Stimulated activated CD8-positive, alpha-beta memory T cell treated with anti-CD3 and anti-CD28 coated beads, Interleukin-7, amount 100 ng/mL, for 4 hours (primary cell): Measurements from ENCODE around the gene SIT1.
"Not testable (repeated sequence)": the region's sequence is repeated elsewhere in the genome, so short reads cannot be mapped to it uniquely, and the experiment has no call there.

Experiments used
- DNase-seq, 2 donors: peaks; one replicate each; pipeline ENCODE4 v3.0.0-alpha.2; 2020; ENCODE audit warnings: low read depth in 2 of 2

SIT1 gene

DNA sequence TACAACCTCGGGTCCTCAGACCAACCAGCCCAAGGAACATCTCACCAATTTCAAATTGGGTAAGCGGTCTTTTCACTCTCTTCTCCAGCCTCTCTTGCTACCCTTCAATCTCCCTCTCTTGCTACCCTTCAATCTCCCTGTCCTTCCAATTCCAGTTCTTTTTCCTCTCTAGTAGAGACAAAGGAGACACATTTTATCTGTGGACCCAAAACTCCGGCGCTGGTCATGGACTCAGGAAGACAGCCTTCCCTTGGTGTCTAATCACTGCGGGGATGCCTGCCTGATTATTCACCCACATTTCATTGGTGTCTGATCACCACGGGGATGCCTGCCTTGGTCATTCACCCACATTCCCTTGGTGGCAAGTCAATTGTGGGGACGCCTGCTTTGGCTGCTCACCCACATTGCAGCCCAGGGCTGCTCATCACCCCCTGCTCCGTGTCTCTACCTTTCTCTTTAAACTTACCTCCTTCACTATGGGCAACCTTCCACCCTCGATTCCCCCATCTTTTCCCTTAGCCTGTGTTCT lies 13.2 kb downstream of the SIT1 start:
- not testable (repeated sequence) for DNase-seq

DNA sequence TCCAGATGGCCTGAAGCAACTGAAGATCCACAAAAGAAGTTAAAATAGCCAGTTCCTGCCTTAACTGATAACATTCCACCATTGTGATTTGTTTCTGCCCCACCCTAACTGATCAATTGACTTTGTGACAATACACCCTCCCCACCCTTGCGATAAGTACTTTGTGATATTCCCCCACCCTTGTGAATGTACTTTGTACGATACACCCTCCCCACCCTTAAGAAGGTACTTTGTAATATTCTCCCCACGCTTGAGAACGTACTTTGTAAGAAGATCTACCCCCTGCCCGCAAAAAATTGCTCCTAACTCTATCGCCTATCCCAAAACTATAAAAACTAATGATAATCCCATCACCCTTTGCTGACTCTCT lies 13.9 kb downstream of the SIT1 start:
- not testable (repeated sequence) for DNase-seq

DNA sequence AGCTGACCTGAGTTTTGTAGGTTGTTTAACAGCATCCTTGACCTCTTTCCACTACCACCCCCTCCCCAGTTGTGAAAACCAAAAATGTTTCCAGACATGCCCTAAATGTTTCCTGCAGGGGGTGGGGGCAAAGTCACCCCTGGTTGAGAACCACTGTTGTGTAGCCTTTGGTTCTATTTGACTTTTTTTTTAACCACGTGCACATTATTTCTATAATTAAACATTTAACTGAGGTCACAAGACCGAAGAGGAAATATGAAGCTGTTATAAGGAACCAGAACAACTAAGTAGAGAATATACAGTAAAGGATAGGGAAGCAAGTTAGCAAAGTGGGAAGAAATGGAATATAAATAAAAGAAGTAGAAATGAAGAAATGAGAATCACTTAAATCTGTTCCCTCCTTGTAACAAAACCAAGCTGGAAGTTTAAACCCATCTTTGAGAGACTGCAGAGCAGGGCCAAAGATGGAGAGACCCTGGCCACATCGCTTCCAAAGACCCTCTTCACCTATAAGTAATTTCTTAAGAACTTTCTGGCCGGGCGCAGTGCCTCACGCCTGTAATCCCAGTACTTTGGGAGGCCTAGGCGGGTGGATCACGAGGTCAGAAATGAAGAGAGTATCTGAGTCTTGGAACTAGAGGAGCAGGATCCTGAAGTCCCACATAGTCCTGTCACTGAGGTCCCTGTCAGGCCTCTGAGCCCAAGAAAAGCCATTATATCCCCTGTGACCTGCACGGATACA lies 14.4 kb downstream of the SIT1 start:
- no peak for DNase-seq

DNA sequence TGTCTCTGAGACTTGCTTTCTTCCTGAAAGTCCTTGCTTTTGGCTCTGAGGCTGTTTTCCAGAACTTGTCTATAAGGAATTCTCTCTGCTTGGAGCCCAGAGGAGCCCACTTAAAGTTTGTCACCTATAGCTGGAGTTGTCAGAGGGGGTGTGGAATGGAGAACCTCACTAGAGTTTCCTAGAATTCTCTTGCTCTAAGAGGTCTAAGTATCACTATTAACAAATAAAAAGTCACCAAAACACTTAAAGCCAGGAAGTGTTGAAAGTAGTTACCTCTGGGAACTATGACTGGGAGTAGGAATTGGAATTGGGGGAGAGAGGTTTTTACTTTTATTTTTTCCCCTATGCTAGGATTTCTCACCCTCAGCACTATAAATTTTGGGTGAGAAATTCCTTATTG lies 15.0 kb downstream of the SIT1 start:
- DNase-seq = no peak

DNA sequence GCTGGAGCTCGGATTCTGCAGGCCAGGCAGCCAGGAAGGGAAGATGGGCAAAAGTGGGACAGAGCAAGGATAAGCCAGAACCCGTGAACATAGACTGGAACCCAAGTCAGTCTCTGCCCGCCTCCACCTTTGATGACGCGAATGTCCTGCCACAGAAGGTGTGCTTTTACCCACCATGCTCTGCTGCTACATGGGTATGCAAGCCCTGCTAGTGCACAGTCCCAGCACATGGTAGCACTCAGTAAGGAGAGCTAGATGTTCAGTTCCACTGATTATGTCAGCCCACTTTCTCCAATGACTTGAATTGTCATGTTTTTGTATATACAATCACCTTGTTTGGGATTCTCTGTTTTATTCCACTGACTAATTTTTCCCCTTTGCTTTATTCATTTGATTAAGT lies 21.1 kb downstream of the SIT1 start:
- DNase-seq = no peak

DNA sequence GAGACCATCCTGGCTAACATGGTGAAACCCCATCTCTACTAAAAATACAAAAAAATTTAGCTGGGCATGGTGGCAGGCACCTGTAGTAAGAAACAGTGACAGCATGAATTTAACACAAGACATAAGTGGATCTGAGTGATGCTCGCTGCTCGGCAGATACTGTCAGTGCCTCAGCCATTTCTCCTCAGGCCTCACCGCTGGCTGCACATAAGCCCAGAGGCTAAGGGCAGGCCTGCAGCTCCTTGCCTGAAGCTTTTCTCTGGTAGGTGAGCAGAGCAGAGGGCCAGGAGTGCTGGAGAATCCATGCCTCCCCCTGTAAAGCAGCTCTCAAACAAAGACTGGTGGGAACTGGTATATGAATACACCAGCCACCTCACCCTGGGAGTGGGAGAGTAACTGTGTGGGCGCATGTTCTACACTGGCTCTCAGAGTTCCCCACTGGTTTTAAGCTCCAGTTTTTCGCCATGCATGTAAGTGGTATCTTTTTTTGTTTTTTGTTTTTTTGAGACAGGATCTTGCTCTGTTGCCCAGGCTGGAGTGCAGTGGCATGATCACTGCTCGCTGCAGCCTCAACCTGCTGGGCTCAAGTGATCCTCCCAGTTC lies 22.2 kb downstream of the SIT1 start:
- DNase-seq = no peak

DNA sequence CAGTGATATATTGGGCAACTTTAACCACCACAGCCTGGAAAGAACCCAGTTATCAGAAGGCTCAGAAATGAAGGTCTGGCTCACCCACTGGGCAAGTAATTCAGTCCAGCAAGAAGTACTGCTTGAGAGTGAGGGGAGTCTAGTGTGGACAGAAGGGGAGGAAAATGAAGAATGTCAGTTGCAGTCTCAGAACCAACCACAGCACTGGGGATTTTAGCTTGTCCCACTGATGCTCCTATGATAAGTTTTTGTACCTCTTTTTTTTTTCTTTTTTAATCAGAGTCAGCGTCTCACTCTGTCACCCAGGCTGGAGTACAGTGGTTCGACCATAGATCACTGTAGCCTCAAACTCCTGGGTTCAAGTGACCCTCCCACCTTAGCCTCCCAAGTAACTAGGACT lies 23.2 kb downstream of the SIT1 start:
- no peak for DNase-seq

DNA sequence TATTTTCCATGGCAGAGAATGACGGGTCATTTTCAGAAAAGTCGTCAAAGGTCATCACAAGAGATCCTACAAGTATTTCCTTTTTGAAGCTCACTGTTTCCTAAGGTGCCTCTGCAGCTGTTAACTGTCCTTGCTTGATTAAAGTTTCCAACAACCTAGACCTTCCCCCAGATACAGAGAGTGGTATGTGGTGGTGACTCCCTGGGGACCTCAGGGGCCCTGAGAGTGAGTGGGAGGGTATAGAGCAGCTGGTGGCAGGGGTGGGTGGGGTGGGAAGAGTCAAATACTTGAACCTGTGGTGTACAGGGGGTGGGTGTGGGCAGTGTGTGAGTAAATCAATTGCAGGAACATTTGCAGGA lies 31.0 kb downstream of the SIT1 start:
- DNase-seq = peak in 1 of 2 donors; percentile 45

DNA sequence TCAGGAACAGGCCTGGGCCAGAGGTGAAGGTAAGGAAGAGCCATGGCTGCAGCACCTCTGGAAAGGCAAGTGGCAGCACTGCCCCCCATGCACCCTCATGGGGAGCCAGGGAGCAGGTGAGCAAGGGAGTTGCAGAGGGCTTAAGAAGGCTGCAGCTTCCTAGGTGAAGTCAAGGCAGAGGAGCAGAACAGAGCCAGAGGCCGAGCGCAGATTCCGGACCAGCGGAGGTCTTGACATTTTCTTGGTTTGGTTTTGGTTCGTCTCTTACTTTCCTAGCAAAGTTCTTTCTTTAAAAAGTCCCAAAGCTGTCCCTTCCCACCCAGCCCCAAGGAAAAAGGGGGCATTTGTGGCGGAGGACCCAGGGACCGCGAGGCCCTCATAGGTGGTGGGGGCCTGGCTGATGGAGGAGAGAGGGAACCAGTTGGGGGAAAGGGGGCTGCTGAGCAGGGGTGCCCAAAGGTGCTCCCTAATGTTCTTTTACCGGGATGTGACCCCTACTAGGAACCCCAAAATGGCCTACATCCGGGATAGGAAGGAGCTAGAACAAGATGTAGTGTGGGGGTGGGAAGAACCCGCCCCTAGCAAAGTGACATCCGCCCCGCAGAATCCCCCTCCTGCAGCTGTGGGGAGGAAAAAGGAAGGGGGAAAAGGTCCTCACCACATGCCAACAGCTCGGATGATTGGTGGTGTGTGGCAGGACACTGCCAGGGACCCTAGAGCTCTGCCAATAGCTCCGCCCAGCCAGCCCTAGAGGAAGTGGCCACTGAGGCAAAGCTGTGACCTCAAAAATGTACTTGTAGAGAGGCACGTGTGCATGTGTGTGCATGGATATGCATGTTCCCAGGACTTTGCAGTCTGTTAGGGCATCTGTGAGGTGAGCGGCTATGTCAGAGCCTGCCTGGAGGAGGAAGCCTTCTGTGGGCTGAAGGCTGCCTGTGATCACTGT lies 31.6 kb downstream of the SIT1 start:
- DNase-seq = peak; percentile 38

DNA sequence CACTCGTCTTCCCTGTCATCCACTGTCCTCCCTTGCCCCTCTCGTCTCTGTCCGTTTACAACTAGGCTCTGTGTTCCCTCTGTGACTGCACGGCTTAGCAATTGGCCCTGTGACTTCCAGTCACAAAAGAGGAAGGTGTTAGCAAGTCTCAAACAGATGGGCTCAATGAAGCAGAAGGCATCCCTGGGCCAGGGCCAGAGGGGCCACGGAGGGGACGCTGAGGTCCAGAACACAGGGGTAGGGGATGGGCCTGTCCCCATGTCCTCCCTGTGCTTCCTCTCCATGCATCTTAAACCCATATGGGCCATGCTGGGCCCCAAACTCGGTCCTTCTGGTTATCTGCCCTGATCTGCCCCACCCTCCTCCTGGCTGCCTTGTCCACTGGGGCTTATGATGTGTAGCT lies 32.4 kb downstream of the SIT1 start, which contains the start of gene CD72:
Gene CD72, minus strand, starts transcription at position 89 of the 403 bp plus-strand sequence. CDS start 110 bp downstream, outside the sequence.
- DNase-seq = no peak

DNA sequence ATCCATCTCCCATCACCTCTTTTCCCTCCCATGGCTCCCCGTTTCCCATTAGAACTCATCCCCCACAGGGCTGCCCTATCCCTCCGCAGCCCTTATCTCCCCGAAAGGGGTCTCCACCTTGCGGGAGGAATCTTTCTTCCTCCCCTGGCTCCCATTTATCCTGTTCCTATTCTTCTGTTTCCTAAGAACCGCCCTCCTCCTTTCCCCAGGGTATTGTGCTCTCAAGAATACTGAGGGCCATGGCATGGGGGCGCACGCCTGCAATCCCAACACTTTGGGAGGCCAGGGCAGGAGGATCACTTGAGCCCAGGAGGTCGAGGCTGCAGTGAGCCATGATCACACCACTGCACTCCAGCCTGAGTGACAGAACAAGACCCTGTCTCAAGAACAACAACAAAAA lies 33.2 kb downstream of the SIT1 start:
- DNase-seq = no peak

DNA sequence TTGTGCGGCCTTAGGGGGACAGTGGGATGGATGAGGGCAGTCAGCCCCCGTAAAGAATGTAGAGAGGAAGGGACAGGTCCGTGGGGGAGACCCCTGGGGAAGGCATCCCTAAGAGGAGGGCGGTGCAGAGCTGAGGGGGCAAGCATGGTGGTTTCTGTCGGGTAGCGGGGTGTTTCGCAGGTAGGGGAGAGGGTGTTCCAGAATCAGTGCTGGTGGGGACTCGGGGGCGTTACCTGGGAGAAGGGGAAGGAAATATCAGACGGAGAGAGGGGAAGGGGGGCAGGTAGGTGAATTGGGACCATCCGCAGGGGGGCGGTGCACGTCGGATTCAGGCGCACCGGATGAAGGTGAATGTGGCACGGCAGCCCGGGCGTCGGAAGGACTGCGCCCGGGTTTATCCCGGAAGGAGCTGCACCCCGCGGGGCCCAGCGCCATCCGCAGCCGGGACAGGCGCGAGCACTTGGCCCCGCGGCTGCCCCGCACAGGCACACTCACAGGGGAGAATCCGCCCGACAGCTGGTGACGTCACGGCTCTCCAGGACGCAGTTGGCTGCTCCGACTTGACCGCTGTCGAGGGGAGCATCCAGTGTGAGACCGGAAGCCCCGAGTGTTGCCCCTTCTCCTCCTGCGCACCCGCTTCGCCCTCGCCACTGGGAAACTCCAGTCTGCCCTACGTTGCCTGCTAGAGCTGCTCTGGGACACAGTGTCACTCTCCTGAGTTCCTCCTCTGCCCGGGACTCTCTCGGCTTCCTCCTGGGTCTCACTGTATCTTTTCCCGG lies 33.9 kb downstream of the SIT1 start:
- peak; percentile 44 to 68 for DNase-seq

DNA sequence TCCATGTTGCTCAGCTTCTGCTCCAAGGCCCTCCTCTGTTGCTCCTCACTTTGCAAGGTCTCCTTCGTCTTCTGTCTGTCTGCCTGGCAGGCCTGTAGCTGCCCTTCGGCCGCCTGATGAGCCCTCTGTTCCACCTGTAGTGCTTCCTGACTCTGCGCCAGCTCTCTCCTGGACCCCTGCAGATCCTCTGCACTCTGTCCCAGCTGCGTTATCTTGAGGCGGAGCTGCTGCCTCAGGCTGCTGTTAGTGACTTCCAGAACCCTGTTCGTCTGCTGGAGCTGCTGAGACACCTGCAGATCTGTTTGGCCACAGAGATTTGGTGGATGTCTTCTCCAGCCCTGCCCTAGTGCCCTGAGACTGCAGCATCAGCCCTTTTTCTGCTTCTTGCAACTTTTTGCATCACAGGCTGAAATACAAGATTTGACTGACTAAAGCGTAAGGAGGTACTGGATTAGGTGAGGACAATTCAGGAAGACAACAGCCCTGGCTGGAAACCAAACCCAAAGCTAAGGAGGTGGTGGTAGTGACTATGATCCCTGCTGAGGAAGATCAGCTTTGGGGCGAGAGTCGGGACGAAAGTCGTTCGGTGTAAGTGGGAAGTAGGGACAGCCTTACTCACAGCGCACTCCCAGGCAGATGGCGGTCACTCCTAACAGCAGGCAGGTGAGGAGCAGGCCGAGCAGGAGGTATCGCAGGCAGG lies 34.6 kb downstream of the SIT1 start:
- no peak for DNase-seq

DNA sequence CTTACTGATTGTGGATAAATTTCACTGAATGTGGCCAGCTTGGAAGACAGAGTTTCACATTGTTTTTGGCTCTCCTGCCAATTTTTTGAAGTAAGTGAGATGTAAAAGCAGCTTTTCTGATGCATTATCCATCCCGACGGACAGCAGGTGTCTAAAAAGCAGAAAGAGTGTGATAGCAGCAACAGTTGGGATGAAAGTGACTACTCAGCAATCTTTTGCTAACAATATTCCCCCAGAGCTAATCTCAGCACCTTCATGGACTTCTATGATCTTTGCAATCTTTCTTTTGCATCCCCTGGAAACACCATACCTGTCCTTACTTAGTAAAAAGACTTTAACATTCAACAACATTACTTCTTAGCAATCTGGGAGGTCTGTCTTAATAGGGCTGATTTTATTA lies 37.9 kb downstream of the SIT1 start:
- no peak for DNase-seq

DNA sequence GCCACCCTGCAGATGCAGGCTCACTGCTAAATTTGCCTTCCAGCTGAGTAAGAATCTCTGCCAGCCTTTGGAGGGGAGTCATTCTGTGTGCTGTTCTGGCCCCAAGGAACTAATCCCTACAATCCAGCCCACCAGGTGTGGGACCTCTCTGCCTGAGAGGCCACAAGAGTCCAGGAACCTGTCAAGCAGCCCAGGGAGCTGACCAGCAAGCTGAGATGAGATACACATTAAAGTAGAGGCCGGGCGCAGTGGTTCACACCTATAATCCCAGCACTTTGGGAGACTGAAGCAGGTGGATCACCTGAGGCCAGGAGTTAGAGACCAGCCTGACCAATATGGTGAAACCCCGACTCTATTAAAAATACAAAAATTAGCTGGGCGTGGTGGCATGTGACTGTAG lies 38.7 kb downstream of the SIT1 start:
- DNase-seq = not testable (repeated sequence)

DNA sequence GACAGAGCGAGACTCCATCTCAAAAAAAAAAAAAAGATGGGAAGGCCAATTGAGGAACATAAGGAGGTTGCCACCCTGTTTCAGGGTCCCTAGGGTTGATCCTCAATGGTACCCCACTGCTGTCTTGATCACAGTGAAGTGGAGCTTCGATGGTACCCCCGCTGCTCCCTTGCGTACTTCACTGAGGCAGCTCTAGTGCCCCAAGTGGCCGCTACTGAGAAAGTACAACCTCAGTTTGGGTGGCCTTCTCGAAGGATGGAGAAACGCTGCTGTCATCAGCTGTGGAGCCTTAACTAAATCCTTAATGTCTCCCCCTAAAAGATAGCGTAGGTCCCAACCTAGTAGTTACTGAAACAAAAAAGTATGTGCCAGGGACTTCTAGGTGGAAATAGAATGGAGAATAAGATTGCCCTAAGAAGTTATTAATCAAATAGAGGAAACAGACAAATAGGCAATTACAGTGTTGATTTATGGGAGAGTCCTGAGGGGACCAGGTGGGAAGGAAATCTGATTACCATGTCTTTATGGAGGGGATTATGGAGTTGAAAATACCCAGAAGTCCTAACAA lies 39.4 kb downstream of the SIT1 start:
- DNase-seq = peak; percentile 26 to 49

DNA sequence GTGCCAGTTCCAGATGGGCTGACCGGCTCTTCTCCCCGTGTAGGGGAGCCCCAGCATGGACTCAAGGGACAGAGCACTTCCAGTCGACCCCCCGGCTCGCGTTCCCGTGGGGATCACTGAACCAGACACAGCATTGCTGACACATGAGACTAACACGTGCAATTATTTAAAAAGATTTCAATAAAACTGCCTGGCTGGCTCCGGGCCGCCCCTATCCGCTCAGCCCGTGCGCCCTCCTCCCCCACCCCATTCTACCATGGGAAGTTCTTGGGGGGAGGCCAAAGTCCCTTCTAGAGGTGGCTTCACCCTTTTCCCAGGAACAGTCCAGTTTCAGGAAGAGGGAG lies 40.9 kb downstream of the SIT1 start:
- DNase-seq = no peak

DNA sequence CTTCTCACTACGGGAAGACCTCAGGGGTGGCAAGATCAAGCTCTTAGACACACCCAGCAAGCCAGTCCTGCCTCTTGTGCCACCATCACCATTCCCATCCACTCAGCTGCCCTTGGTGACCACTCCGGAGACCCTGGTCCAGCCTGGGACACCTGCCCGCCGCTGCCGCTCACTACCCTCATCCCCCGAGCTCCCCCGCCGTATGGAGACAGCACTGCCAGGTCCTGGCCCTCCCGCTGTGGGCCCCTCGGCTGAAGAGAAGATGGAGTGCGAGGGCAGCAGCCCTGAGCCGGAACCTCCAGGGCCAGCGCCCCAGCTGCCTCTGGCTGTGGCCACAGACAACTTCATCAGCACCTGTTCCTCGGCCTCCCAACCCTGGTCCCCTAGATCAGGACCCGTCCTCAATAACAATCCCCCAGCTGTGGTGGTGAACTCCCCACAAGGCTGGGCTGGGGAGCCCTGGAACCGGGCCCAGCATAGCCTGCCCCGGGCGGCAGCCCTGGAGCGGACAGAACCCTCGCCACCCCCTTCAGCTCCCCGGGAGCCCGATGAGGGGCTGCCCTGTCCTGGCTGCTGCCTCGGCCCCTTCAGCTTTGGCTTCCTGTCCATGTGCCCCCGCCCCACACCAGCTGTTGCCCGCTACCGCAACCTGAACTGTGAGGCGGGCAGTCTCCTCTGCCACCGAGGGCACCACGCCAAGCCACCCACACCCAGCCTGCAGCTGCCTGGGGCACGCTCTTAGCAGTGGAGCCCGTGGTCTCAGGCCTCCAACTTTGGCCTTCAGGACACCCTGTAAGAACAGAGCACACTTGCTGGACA lies 41.5 kb downstream of the SIT1 start:
- DNase-seq = no peak

DNA sequence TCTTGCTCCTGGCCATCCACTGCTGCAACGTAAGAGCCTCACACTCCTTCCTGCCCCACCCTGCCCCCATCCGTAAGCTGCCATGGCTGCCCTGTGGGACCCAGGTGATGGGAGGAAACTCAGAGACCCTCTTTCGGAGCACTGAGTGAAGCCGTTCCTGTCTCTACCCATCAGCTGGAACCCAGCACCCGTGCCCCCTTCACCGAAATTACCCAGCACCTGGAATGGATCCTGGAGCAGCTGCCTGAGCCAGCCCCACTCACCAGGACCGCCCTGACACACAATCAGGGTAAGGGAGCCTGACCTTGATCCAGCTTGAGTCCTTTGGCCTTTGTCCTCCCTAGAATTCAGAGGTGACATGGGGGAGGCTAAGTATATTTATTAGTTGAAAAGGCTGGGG lies 42.5 kb downstream of the SIT1 start:
- DNase-seq = no peak

DNA sequence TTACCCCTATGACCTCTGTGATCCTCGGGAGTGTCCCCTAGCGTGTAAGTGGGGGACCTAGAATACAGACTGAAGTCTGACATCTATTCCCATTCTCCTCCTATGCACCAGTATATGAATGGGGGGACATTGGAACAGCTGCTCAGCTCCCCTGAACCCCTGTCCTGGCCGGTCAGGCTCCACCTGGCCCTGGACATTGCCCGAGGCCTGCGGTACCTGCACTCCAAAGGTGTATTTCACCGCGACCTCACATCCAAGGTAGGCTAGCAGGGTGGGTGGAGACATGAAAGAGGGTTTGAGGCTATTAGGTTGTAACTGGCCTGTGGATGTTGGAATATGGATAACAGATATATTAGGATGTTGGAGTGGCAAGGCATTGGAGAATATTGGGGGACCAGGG lies 44.0 kb downstream of the SIT1 start:
- DNase-seq = no peak
